HepG2 (cell line): ENCODE measurements around the gene CAT. TPM values are rescaled to one million over a fixed set of nuclear protein-coding genes. Genes with fewer than 3 reads are reported as not detected.

Experiments used
- ATAC-seq: fragments of 200-7000 bp; cut with Tn5 transposase; 3 replicates; pipeline ENCODE4 v1.9.1; 2020; ENCODE audit warnings: mild to moderate bottlenecking, moderate library complexity
- BruUV-seq: library from RNA; stranded (reverse); fragments of 400-500 nt; replicated peaks from 2 replicates; lab custom pipeline; 2021; lab: Mats Ljungman, UMichigan
- CTCF ChIA-PET: fragments of 300-600 bp; formaldehyde crosslinking; extraction: SDS; loops from one replicate; lab custom pipeline; 2021; ENCODE audit warnings: low total read pairs, inconsistent platforms, low intra/inter-chr PET ratio; lab: Yijun Ruan, JAX
- POLR2A ChIA-PET: fragments of 350-600 bp; sonication (Branson Sonifier 250); formaldehyde crosslinking; loops from one replicate; lab custom pipeline; 2020; ENCODE audit warnings: antibody characterized with exemption, inconsistent platforms; lab: Yijun Ruan, JAX
- DNase-seq: peaks from one replicate; pipeline ENCODE4 v3.0.0-alpha.2; 2015; ENCODE audit warnings: low spot score
- FAIRE-seq: peaks from 3 replicates; lab custom pipeline; 2011; peaks lifted over from hg19 to GRCh38; lab: Jason Lieb, UNC
- H2AFZ ChIP-seq: one replicate; pipeline ENCODE4 v1.6.1; 2011; ENCODE audit warnings: low read length, inconsistent platforms
- H3K27ac ChIP-seq: fragments of 300-600 bp; 3 replicates; pipeline ENCODE4 v1.8.0; 2011; ENCODE audit warnings: mixed run types, mild to moderate bottlenecking, mixed read lengths, low read length, inconsistent platforms; ENCODE audit not compliant: insufficient read depth; ENCODE audit errors: extremely low read length
- H3K27me3 ChIP-seq, 2 experiments: fragments of 200-600 bp in 1 of 2; 2 replicates in 1 of 2; 3 replicates in 1 of 2; pipeline versions ENCODE4 v1.6.0 to v1.8.0; 2011; ENCODE audit warnings: low read length in 2 of 2, mild to moderate bottlenecking in 2 of 2, moderate library complexity in 2 of 2, inconsistent platforms in 1 of 2; ENCODE audit not compliant: insufficient read depth in 2 of 2, control insufficient read depth in 1 of 2
- H3K36me3 ChIP-seq, 2 experiments: fragments of 200-600 bp in 1 of 2; replicated peaks in 1 of 2; 2 replicates in 1 of 2; 3 replicates in 1 of 2; pipeline versions ENCODE4 v1.5.1 to v1.8.0; 2011; ENCODE audit warnings: low read length in 2 of 2, inconsistent platforms in 1 of 2; ENCODE audit not compliant: insufficient read depth in 2 of 2, control insufficient read depth in 1 of 2
- H3K4me1 ChIP-seq: 2 replicates; pipeline ENCODE4 v1.5.1; 2012; ENCODE audit warnings: low read length, inconsistent platforms; ENCODE audit not compliant: insufficient read depth
- H3K4me2 ChIP-seq: 2 replicates; pipeline ENCODE4 v1.6.0; 2011; ENCODE audit warnings: low read depth, low read length, inconsistent platforms
- H3K4me3 ChIP-seq, 3 experiments: fragments of 200-600 bp in 1 of 3; sonication (generic), shearing (Covaris generic) in 1 of 3; replicated peaks in 1 of 3; 2 replicates each; pipeline ENCODE4 v1.5.1; 2011 to 2016; ENCODE audit warnings: low read length in 3 of 3, inconsistent platforms in 2 of 3, low read depth in 2 of 3, mild to moderate bottlenecking in 2 of 3, control low read depth in 1 of 3, mixed read lengths in 1 of 3; ENCODE audit not compliant: insufficient read depth in 1 of 3
- H3K79me2 ChIP-seq: one replicate; pipeline ENCODE4 v1.6.1; 2011; ENCODE audit warnings: low read length, inconsistent platforms; ENCODE audit not compliant: insufficient read depth
- H3K9ac ChIP-seq: 2 replicates; pipeline ENCODE4 v1.6.0; 2011; ENCODE audit warnings: mild to moderate bottlenecking, low read depth, low read length, inconsistent platforms; ENCODE audit not compliant: insufficient read depth
- H3K9me3 ChIP-seq: 2 replicates; pipeline ENCODE4 v1.5.1; 2012; ENCODE audit warnings: mild to moderate bottlenecking, low read length
- H4K20me1 ChIP-seq: 2 replicates; pipeline ENCODE4 v1.6.0; 2011; ENCODE audit warnings: inconsistent platforms, mild to moderate bottlenecking, low read length, moderate library complexity; ENCODE audit not compliant: insufficient read depth
- FOSL1 ChIP-seq: sonication (generic); formaldehyde crosslinking; IDR thresholded peaks from 2 replicates; pipeline ENCODE4 v1.9.0; 2021; ENCODE audit warnings: missing genetic modification reagents, borderline replicate concordance
- FOXM1 ChIP-seq: sonication (generic); formaldehyde crosslinking; IDR thresholded peaks from 2 replicates; pipeline ENCODE4 v1.5.0; 2020; ENCODE audit warnings: missing genetic modification reagents
- NFYC ChIP-seq: IDR thresholded peaks from 2 replicates; pipeline ENCODE4 v1.6.1; 2016; ENCODE audit warnings: missing genetic modification reagents, missing compliant biosample characterization
- NONO ChIP-seq, 2 experiments: fragments of 450-650 bp in 1 of 2; sonication (generic) in 1 of 2; formaldehyde crosslinking in 1 of 2; IDR thresholded peaks in 1 of 2; conservative IDR thresholded peaks in 1 of 2; 2 replicates each; pipeline versions ENCODE4 v1.6.1 to v1.8.0; 2017 to 2022; ENCODE audit warnings: mild to moderate bottlenecking in 1 of 2, missing genetic modification reagents in 1 of 2, moderate library complexity in 1 of 2
- NR2F6 ChIP-seq, 2 experiments: IDR thresholded peaks; 2 replicates each; pipeline ENCODE4 v1.6.1; 2016; ENCODE audit warnings: antibody characterized with exemption in 1 of 2, mild to moderate bottlenecking in 1 of 2
- PLRG1 ChIP-seq: fragments of 450-650 bp; conservative IDR thresholded peaks from 2 replicates; pipeline ENCODE4 v1.6.1; 2016
- RARA ChIP-seq: IDR thresholded peaks from 2 replicates; pipeline ENCODE4 v1.6.1; 2016; ENCODE audit warnings: missing genetic modification reagents, missing compliant biosample characterization
- RBM22 ChIP-seq: fragments of 200-400 bp; formaldehyde crosslinking; optimal IDR thresholded peaks from 2 replicates; pipeline ENCODE3; 2017; ENCODE audit warnings: mild to moderate bottlenecking, low read length, moderate library complexity
- RCOR2 ChIP-seq: IDR thresholded peaks from 2 replicates; pipeline ENCODE4 v1.6.1; 2016; ENCODE audit warnings: missing biosample characterization, missing genetic modification reagents
- SAP130 ChIP-seq: IDR thresholded peaks from 2 replicates; pipeline ENCODE4 v1.6.1; 2016; ENCODE audit warnings: low read depth
- SOX5 ChIP-seq: IDR thresholded peaks from 2 replicates; pipeline ENCODE4 v1.6.1; 2016; ENCODE audit warnings: borderline replicate concordance
- SOX6 ChIP-seq, 2 experiments: fragments of 450-650 bp in 1 of 2; sonication (generic) in 1 of 2; formaldehyde crosslinking in 1 of 2; IDR thresholded peaks; 2 replicates each; pipeline versions ENCODE4 v1.4.0 to v1.6.1; 2017 to 2020; ENCODE audit warnings: antibody characterized with exemption in 1 of 2, mild to moderate bottlenecking in 1 of 2, missing genetic modification reagents in 1 of 2
- TEAD2 ChIP-seq: sonication (generic); formaldehyde crosslinking; IDR thresholded peaks from 2 replicates; pipeline ENCODE4 v1.9.0; 2021; ENCODE audit warnings: missing genetic modification reagents
- ZBTB1 ChIP-seq: sonication (generic); formaldehyde crosslinking; IDR thresholded peaks from 2 replicates; pipeline ENCODE4 v1.4.0; 2020; ENCODE audit warnings: missing genetic modification reagents, borderline replicate concordance
- ZBTB38 ChIP-seq: sonication (generic); formaldehyde crosslinking; IDR thresholded peaks from 2 replicates; pipeline ENCODE4 v1.5.1; 2020; ENCODE audit warnings: mild to moderate bottlenecking, missing genetic modification reagents
- ZFY ChIP-seq: sonication (generic); formaldehyde crosslinking; IDR thresholded peaks from 2 replicates; pipeline ENCODE4 v1.4.0; 2020; ENCODE audit warnings: missing genetic modification reagents
- ZNF772 ChIP-seq: sonication (generic); formaldehyde crosslinking; IDR thresholded peaks from 2 replicates; pipeline ENCODE4 v1.5.0; 2020; ENCODE audit warnings: mild to moderate bottlenecking, missing genetic modification reagents
- ZNF773 ChIP-seq: sonication (generic); formaldehyde crosslinking; IDR thresholded peaks from 2 replicates; pipeline ENCODE4 v1.4.0; 2020; ENCODE audit warnings: missing genetic modification reagents, borderline replicate concordance
- ZSCAN9 ChIP-seq: IDR thresholded peaks from 2 replicates; pipeline ENCODE4 v1.6.1; 2016; ENCODE audit warnings: borderline replicate concordance
- whole genome bisulfite sequencing: methylation state at CpG from one replicate; pipeline ENCODE4 v1.1.6; 2017; ENCODE audit warnings: low lambda C conversion rate; 5-methylcytosine and 5-hydroxymethylcytosine counted together
- in situ Hi-C: cut with HindIII; loops from 2 replicates; pipeline ENCODE4 v1.10.0; 2017; ENCODE audit warnings: low pct_unique_long_range_greater_than_20kb; ENCODE audit not compliant: extremely low pct_ligation_motif_present
- intact Hi-C: fragments of 100-400 bp; cut with micrococcal nuclease; formaldehyde crosslinking; loops from one replicate; pipeline ENCODE4 v1.10.0; 2022; ENCODE audit not compliant: unreplicated experiment
- polyA plus RNA-seq, 8 experiments: library from polyadenylated mRNA; depleted of rRNA in 3 of 8; stranded (reverse) in 7 of 8; unstranded in 1 of 8; fragments of >200 nt; fragmentation: Illumina TruSeq in 4 of 8; extraction: Trizol in 4 of 8; gene quantifications; 2 replicates each; pipeline versions ENCODE4 v1.2.1 to v1.2.3, GENCODE V29; 2011 to 2016; ENCODE audit warnings: low read depth in 4 of 8, missing spikeins in 1 of 8, mixed read lengths in 1 of 8; ENCODE audit not compliant: insufficient read depth in 1 of 8
- total RNA-seq, 5 experiments: library from RNA; depleted of rRNA; stranded (reverse); fragments of >200 nt; fragmentation: Illumina TruSeq; extraction: Trizol; gene quantifications; 2 replicates each; pipeline ENCODE4 v1.2.3, GENCODE V29; 2016; ENCODE audit warnings: low read depth in 1 of 5
- TF ChIP-seq, protein P1 (sequence below): sonication (generic); formaldehyde crosslinking; IDR thresholded peaks from 2 replicates; pipeline ENCODE4 v1.8.1; 2023; ENCODE audit warnings: missing genetic modification reagents, inconsistent platforms, borderline replicate concordance
- TF ChIP-seq, protein P2 (sequence below): IDR thresholded peaks from 2 replicates; pipeline ENCODE4 v1.4.0; 2020; ENCODE audit warnings: mild to moderate bottlenecking, missing genetic modification reagents

Gene CAT
- total and polyA plus RNA-seq, 2 of the 13 experiments (the other 11 are each of a cell fraction or from before 2014, with no cell fraction given), result 107 to 136 TPM

DNA sequence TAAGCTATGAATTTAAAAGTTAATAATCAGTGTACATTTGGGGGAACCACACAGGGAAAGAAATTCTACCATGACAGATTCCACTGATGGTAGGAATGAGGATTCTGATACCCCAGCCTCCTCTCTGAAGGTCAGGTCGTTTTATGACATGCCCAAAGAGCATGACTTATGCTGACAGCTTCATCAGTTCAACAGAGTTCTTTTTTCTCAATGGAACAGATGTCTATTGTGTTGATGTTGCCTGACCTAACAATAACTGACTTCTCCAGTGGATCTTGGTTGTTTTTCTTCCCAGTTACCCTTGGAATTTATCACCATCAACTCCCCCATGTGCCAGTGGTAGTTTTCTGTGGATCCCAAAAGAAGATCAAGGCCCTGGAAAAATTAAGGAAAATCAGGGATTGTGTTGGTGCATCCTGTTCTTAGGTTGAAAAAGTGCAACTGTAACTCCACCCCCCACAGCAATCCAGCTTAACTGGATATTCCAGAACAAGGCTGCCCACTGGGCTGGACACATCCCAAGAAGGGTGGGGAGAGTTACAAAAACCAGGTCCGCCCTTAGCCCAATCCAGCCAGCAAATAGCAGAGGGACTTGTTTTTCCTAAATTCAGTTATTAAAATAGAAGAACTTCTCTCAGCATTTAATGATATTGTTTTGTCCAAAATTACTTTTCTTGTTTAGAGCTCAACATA is 31.5 kb upstream of the CAT start:
- ATAC-seq (no peak; the same call in 2 of the 3 replicates), FAIRE-seq (no peak), DNase-seq (peak; percentile 9)
- H3K4me3 ChIP-seq, result no peak overlapping the region
- no peak overlapping the region for H3K4me2 ChIP-seq
- H3K9ac ChIP-seq, result no peak overlapping the region
- H3K9me3 ChIP-seq, result no peaks in the 10 kb centered on the region
- intact Hi-C loops (no loop called here), in situ Hi-C loops (no loop called here)
- CTCF ChIA-PET, result no interaction called here
- no peaks in the 10 kb centered on the region for H3K79me2 ChIP-seq
- no peaks in the 10 kb centered on the region for H3K27me3 ChIP-seq
- BruUV-seq, result no TSS peak
- H3K4me1 ChIP-seq, result peaks cover 54% of the 10 kb centered on the region
- 33% methylated on average over 2 of the region's 2 CpGs for WGBS
- POLR2A ChIA-PET, result no interaction called here
- H3K36me3 ChIP-seq, result no peaks in the 10 kb centered on the region
- H3K27ac ChIP-seq, result no peak overlapping the region
- no peak overlapping the region for H2AFZ ChIP-seq
- no peaks in the 10 kb centered on the region for H4K20me1 ChIP-seq
- no peak for TF ChIP-seq ZFY (CRISPR knock-in tag)
- TF ChIP-seq NONO (IDR thresholded peaks at IDR 0.05), result no peak
- TF ChIP-seq NONO (CRISPR knock-in tag; conservative IDR thresholded peaks at IDR 0.05), result no peak
- no peak for TF ChIP-seq ZBTB38 (CRISPR knock-in tag)
- no peak for TF ChIP-seq FOXM1
- no peak for TF ChIP-seq RARA
- TF ChIP-seq ZSCAN9, result no peak
- TF ChIP-seq SAP130 (CRISPR knock-in tag), result peak; percentile 34
- no peak for TF ChIP-seq RCOR2 (CRISPR knock-in tag)
- TF ChIP-seq FOSL1, result no peak
- TF ChIP-seq ZNF773 (CRISPR knock-in tag), result no peak
- TF ChIP-seq PLRG1, result no peak
- TF ChIP-seq SOX6 (IDR thresholded peaks at IDR 0.05), result no peak
- 0 out of 2 replicates have a peak, but pooled peaks have one; percentile 30 for TF ChIP-seq SOX6 (CRISPR knock-in tag; IDR thresholded peaks at IDR 0.05)
- TF ChIP-seq, protein P1, sequence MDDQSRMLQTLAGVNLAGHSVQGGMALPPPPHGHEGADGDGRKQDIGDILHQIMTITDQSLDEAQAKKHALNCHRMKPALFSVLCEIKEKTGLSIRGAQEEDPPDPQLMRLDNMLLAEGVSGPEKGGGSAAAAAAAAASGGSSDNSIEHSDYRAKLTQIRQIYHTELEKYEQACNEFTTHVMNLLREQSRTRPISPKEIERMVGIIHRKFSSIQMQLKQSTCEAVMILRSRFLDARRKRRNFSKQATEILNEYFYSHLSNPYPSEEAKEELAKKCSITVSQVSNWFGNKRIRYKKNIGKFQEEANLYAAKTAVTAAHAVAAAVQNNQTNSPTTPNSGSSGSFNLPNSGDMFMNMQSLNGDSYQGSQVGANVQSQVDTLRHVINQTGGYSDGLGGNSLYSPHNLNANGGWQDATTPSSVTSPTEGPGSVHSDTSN (CRISPR knock-in tag), result no peak
- no peak for TF ChIP-seq ZBTB1 (CRISPR knock-in tag)
- TF ChIP-seq RBM22, result no peak
- TF ChIP-seq NR2F6 (IDR thresholded peaks at IDR 0.05), result peak; percentile 25; the same call in 1 of the 2 replicates
- no peak for TF ChIP-seq NR2F6 (CRISPR knock-in tag; IDR thresholded peaks at IDR 0.05)
- peak; percentile 65; the same call in 1 of the 2 replicates for TF ChIP-seq SOX5 (CRISPR knock-in tag)
- TF ChIP-seq TEAD2 (CRISPR knock-in tag), result no peak
- TF ChIP-seq, protein P2, sequence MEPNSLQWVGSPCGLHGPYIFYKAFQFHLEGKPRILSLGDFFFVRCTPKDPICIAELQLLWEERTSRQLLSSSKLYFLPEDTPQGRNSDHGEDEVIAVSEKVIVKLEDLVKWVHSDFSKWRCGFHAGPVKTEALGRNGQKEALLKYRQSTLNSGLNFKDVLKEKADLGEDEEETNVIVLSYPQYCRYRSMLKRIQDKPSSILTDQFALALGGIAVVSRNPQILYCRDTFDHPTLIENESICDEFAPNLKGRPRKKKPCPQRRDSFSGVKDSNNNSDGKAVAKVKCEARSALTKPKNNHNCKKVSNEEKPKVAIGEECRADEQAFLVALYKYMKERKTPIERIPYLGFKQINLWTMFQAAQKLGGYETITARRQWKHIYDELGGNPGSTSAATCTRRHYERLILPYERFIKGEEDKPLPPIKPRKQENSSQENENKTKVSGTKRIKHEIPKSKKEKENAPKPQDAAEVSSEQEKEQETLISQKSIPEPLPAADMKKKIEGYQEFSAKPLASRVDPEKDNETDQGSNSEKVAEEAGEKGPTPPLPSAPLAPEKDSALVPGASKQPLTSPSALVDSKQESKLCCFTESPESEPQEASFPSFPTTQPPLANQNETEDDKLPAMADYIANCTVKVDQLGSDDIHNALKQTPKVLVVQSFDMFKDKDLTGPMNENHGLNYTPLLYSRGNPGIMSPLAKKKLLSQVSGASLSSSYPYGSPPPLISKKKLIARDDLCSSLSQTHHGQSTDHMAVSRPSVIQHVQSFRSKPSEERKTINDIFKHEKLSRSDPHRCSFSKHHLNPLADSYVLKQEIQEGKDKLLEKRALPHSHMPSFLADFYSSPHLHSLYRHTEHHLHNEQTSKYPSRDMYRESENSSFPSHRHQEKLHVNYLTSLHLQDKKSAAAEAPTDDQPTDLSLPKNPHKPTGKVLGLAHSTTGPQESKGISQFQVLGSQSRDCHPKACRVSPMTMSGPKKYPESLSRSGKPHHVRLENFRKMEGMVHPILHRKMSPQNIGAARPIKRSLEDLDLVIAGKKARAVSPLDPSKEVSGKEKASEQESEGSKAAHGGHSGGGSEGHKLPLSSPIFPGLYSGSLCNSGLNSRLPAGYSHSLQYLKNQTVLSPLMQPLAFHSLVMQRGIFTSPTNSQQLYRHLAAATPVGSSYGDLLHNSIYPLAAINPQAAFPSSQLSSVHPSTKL, result 0 out of 2 replicates have a peak, but pooled peaks have one; percentile 43
- no peak for TF ChIP-seq ZNF772
- no peak for TF ChIP-seq NFYC (CRISPR knock-in tag)
